ENCODE results near the gene RPS8.
"Not testable (repeated sequence)": the region's sequence is repeated elsewhere in the genome, so short reads cannot be mapped to it uniquely, and the experiment has no call there.

RPS8 gene

DNA sequence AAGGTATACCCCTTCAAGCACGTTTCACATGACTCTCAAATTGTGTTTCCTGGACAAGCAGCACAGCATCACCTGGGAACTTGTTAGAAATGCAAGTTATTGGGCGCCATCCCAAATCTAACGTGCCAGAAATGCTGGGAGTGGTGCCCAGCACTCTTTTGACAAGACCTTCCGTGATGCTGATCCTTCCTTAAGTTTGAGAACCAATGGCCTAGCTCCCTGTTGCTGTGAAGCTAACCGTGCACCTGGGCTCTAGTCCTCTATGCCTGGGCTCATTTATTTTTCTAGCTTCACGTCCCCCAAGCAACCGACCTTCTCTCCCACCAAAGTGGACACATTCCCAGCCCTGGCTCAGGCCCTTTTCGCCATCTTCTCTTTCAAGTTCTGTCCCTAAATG, 8.4 kb downstream of the RPS8 start:
- DNase-seq: no peak

DNA sequence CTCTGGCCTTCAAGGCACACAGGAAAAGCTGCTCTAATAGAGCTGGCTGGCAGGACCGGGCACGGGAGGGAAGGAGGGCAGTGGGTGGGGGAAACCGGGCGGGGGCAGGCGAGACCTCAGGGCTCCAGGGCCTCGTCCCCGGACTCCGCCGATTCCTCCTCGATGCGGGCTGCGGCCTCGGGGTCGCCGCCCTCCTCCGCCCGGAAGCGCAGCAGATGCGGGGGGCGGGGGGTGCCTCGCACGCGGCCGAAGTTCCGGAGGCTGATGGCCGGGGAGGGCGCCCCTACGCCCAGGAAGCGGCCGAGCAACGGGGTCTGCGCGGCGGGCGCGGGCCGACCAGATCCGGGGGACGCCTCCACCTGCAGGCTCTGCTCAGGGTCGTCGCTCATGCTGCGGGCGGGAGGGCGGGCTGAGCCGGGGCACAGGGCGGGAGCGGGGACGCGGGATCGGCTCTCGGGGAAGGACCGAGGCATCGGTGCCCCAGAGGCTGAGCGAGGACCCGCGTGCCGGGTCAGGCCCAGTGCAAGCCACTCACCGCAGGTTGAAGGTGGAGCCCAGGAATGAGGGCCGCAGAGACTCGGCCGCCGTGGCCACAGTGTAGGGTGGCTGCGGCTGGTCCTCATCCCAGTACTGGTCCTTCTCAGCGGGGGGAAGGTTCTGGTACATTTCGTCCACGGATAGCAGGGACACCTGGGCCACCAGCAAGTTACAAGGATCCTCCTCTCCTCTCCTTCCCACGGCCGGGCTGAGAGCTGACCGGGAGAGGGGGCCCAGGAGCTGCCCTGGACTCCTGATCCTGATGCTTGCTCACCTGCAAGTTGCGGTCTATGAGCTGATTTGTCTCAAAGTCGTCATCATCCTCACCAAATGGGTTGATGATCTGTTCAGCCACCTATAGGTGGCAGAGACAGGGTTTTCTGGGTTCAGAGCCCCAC, 9.0 kb downstream of the RPS8 start:
- DNase-seq: no peak

DNA sequence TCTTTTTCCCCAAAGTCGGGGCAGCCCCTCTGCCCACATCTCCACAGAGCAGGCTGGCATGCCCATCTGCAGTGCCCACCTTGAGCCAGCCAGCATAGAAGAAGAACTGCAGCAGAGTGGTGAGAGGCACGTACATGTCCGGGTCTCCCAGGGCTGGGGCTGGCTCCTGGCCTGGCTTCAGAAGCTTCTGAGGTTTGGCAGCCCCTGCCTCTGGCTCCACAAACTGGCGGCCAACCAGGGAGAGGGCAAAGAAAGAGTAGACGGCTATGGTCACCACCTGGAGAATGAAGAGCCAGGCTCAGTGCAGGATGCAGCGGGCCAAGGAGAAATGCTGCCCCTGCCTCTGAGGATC, 9.7 kb downstream of the RPS8 start:
- no peak for DNase-seq

DNA sequence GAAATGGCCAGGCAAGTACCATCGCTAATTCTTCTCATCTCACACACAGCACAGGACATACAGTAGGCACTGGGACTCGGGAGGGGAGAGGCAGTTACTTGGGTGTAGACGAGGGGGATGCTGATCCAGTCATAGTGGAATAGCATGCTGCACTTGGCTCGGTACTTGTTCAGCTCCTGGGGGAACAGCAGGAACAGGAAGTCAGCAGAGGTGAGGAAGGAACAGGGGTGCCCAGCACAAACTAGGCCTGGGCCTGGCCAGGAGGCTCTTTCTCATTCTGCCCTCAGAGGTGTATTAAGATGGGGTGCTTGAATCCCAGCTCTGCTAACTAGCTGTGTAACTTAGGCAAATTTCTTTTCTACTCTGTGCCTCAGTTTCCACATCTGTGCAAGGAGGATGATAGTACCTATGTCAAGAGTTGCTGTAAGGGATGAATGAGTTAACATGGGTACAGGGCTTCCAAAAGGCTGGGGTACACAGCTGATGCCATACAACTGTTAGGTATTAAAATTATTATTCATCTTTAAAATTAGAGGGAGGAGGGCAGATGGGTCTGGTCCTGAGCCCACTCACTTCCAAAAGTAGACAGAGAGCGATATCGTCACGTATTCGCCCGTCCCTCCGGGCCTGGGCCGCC, 10.3 kb downstream of the RPS8 start:
- DNase-seq: no peak

DNA sequence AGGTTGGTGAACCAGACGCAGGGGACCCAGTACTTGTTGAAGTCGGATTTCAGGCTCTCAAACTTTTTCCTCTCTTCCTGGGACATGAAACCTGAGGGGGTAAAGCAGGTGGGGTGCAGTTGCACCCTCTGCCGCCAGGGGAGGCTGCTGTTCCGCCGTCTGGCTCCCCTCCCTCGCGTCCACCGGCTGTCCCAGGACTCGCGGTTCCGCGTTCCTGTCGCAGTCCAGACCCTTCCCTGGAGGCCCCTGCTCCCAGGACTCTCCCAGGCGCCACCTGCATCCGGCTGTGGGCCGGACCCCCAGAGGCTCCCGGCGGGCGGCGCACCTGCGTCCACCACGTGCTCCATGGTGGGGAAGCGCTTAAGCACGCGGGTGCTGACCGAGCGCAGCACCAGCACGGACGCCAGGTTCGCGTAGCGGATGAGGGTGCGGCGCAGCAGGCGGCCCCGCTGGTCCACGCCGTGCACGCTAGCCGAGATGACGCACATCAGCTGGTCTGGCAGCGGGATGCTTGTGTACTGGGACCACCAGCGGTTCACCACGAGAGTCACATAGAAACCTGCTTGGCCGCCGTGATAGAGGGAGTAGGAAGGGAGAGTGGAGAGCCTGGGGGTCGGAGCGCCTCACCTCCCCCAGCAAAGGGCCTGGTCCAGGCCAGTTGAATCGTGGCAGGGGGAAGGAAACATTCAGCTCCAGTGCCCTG, 10.9 kb downstream of the RPS8 start:
- DNase-seq: peak; percentile 82

DNA sequence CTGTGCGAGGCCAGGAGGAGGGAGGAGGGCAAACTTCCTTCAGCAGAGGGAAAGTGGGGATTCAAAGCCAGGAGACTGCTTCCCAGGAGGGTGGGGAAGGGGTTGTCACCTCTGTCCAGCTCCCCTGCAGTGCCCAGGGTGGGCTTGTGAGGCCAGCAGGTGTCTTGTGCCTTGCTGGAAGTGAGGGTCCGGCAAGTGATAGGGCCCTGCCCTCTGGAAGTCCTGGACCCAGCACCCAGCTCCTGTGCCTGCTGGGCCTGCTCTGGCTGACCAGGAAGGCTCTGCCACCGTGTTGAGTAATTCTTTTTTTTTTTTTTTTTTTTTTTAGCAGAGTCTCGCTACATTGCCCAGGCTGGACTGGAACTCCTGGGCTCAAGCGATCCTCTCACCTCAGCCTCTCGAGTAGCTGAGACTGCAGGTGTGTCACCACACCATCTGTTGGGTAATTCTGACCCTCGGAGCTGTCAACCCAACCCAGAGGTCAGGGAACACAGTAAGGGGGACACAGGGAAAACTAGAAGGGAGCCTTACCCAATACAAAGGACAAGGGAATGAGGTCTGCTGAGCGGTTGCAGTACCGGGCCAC, 11.6 kb downstream of the RPS8 start:
- no peak for DNase-seq

DNA sequence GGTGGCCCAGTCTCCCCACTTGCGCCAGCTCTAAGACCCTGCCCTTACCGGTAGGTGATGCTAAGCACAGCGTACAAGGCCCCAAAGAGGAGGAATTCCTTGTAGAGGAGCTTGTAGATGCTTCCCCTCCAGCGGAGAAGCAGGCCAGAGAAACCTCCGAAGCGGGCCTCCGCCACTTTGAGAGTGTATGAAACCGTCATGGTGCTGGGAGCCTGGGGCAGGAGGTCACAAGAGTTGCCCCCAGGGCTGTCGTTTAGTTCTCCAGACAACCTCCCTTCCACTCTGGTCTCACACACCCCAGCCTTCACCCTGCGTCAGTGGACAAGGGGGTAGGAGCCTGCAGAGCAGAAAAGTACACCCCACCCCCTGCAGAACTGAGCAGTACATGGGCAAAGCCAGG, 12.2 kb downstream of the RPS8 start:
- no peak for DNase-seq

DNA sequence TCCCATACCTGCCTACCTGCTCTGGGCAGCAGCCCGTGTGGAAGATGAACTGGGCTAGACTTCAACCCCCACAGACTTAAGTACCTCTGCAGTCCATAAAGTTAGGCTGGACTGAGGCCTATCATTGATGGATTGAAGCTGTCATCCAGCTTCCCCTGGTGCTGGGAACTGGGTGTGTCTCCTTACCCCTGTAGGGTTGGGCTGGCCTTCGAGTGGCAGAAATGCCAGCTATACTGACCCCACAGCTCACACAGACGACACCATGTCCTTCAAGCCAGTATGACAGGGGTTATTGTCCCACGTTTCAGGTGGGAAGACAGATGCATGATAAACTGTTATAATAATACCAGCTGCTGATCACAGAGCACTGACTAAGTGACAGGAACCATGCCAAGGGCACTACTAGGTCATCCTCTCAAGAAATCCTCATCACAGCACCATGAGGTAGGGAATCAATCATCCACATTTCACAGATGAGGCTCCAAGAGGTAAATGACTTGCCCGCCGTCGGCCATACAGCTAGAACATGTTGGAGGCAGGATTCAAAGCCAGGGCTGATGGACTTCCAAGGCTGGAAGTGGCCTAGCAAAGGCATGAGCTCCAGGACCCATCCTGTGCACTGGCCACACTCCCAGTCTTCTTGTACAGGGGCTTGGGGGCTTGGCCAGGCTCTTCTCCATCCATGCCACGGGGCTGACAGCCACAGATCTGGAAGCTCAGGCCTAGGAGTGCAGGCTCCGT, 12.9 kb downstream of the RPS8 start, which contains the start of gene BEST4:
Gene BEST4, minus strand, starts transcription at position 51 of the 741 bp plus-strand sequence. CDS start 465 bp downstream, outside the sequence.
- DNase-seq: no peak

DNA sequence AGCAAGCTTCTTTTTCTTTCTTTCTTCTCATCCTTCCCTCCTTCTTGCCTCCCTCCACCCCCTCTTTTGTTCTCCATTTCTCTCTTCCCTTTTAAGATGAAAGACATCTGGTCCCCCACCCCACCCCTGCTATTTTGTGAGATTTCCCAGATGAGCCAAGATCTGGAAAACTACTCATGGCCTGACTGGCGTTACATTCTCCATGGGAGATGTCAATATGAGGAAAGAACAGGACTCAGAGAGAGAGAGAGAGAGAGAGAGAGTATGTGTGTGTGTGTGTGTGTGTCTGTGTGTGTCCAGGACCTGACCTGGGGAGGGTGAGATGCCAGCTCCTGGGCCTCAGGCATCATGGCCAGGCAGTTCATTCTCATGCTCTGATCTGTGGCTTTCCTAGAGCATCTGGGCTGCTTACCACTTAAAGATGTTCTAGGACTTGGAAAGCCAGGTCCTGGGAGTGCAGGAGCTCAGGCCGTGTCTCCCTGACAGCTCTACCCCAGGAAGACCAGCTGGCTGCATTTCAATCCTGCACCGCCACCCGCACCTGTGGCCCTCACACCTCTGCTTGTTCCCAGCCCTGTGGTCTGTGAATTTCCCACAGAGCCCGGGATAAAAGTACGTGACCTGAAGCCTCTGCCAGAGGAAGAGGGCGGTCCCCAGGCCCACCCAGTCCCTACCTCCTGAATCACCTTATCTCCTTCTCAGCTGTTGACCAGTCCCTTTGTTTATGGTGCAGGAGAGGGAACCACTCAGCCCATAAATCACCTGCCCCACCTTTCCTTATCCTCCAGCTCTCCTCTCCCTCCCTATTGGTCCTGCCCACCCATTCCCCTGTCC, 15.8 kb downstream of the RPS8 start:
- DNase-seq: no peak

DNA sequence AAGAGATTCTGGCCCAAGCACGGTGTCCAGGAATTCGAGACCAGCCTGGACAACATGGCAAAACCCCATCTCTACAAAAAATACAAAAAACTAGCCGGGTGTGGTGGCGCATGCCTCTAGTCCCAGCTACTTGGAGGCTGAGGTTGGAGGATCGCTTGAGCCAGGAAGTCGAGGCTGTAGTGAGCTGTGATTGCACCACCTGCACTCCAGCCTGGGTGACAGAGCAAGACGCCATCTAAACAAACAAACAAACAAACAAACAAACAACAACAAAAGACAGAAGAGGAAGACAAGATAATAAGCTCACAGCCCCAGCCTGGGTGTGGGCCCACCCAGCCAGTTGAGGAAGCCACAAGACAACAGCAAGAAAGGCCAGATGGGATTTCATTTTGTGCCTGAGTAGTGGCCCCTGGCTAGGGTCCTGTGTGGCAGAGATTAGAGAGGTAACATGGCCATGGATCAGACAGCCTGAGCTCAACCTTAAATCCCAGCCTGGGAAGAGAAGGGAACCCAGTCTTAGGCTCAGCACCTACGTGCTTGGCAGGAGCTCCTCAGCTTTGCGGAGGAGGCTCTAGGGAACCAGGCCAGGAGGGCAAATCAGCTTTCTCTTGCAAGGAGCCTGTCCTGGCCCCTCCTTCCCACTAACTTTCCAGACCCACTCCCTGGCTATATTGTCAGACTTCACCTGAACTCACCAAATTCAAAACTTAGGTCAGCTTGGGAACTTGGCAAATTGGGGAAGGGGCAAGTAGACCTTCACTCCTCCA, 17.6 kb downstream of the RPS8 start:
- DNase-seq: peak; percentile 3

DNA sequence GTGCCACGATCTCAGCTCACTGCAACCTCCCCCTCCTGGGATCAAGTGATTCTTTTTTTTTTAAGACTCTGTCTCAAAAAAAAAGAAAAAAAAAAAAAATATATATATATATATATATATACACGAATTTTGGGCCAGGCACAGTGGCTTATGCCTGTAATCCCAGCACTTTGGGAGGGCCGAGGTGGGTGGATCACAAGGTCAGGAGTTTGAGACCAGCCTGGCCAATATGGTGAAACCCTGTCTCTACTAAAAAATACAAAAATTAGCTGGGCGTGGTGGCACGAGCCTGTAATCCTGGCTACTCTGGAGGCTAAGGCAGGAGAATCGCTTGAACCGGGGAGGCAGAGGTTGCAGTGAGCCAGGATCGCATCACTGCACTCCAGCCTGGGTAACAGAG, 22.5 kb downstream of the RPS8 start:
- not testable (repeated sequence) for DNase-seq

DNA sequence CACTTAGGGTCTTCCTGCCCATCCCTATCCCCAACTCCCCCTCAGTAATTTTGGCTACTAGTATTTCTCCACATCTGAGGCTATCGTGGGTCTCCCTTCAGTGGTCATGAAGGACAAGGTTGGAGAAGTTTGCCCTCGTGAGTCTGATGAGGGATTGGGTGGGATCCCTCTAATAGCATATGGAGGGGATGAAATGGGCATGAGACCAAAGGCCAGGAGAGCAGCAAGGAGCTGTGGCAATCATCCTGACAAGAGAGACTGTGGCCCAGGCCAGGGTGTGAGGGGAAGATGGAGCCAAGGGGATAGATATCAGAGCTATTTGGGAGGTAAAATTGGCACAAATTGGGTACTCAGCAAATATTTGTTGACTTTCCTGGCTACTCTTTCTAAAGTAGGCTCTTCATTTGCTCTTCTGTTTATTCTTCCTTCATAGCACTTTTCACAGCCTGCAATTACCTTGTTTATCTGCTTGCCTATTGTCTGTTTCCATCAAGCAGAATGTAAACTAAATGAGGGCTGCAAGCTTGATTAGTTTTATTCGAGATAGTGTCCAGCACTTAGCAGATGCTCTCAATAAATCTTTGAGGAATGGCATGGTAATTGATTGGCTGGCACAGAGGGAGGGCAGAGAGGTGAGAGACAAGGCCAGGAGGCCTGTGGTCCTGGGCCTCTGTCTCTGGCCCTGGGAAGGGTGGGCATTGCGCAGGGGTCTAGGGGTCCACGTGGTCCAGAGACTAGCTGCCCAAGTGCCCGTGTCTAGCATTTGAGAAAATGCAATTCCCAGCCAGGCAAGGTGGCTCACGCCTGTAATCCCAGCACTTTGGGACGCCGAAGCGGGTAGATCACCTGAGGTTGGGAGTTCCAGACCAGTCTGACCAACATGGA, 23.4 kb downstream of the RPS8 start:
- no peak for DNase-seq

DNA sequence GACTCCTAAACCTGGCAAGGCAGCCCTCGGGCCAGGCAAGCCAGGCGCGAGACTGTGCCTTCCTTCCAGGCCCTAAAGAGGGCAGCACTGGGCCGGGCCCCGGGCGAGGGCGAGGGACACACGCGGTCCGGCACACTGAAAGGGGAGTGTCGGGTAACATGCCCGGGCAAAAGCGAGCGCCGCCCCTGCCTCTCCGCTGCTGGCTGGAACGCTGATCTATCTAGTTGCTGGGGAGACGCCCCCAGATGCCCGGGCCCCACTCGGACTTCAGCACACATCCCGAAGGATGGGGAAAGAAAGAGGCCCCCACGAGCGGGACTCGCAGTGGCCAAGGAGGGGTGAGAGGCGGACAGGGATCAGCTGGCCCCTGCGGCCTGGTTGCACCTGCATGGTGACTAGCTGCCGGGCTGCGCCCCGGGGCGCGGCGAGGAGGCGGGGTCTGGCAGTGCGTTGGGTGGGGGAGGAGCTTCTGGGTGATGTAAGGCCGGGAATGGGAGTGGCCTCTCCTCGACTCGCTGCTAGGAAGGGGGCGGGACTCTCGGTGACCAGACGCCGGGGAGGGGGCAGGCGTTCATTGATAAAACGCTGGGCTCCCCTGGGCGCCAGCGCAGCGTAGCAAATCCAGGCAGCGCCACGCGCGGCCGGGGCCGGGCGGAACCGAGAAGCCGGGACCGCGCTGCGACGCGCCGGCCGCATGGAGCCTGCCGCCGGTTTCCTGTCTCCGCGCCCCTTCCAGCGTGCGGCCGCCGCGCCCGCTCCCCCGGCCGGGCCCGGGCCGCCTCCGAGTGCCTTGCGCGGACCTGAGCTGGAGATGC, 24.6 kb downstream of the RPS8 start, which contains the start of gene PLK3:
Gene PLK3, plus strand, starts transcription at position 608 of the 815 bp plus-strand sequence. Its CDS starts 87 bp downstream, at position 695.
- DNase-seq: peak; percentile 98

DNA sequence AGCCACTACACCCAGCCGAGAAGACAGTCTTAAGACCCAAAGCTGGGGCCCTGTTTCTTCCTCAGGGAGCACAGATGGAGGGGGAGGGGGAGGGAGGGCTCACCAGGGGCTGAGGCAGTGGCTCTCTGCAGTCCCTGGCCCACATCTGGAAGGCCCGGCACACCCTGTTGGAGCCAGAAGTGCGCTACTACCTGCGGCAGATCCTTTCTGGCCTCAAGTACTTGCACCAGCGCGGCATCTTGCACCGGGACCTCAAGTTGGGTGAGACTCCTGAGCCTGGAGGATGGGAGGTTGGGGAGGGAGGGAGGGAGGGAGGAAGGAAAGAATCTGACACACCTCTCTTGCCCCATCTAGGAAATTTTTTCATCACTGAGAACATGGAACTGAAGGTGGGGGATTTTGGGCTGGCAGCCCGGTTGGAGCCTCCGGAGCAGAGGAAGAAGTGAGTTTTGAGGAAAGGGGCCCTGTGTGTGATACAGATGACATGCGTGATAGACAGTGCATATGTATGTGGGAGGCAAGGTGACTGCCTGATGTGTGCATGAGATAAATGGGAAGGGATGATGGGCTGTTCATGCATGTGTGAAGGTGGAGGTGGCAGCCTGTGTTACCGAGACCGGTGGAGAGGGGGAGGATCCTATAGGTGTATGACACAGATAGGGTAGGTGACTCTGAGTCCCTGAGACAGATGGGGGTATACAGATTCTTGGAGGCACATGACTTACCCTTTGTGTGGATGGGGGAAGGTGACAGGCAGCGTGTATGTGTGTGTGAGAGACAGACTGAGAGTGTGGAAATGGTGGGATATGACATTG, 26.4 kb downstream of the RPS8 start:
- no peak for DNase-seq

DNA sequence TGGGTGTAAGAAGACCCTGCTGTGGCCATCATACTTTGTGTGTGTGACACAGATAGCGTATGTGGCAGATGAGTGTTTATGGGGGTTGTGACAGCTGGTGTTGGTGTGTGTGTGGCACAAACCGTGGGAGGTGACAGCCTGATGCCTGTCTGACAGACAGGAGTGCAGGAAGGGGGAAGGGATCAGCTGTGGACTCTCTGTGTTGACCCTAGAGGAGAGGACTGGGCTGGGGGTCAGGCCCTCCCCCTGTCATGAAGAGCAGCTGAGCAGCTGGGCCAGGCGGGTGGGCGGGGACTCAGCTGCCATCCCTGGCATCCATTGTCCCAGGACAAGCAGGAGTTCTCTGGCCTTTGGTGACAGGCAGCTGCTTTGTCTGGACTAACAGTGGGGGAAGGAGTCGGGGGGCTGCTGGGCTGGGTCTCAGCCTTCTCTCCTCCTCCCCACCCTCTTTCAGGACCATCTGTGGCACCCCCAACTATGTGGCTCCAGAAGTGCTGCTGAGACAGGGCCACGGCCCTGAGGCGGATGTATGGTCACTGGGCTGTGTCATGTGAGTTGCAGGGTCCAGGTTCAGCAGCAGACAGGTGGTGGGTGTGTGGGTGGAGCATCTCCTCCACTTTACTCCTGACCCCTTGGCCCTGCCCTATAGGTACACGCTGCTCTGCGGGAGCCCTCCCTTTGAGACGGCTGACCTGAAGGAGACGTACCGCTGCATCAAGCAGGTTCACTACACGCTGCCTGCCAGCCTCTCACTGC, 27.1 kb downstream of the RPS8 start:
- DNase-seq: no peak

DNA sequence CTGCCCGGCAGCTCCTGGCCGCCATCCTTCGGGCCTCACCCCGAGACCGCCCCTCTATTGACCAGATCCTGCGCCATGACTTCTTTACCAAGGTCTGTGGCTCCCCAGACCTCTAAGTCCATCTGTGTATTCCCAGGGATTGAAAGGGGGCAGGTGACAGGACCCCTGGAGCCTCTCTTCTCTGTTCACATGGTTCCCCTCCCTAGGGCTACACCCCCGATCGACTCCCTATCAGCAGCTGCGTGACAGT, 27.6 kb downstream of the RPS8 start:
- DNase-seq: no peak

All from activated CD8-positive, alpha-beta memory T cell treated with anti-CD3 and anti-CD28 coated beads, Interleukin-2, amount 50 U/mL, for 4 hours (primary cell).